ENCODE data around the gene POLR2F. TPM values are rescaled to one million over a fixed set of nuclear protein-coding genes. Genes with fewer than 3 reads are reported as not detected.
A peak's percentile ranks its signal among the peaks of the same experiment; 100 is the strongest.

POLR2F gene
- total RNA-seq, 2 donors from 2014 or later, result 43.8 to 119 TPM

GRCh38 chr22:37923927-37924326 lies 29.6 kb upstream of the POLR2F start:
- peaks cover 0 to 19% of the 10 kb centered on the region in 2 donors for H3K36me3 ChIP-seq (replicated peaks in 1 of 2; ENCODE audit: insufficient read depth in 1 of 2, low read depth in 2 of 2)
- WGBS, 2 donors, result 35 to 49% methylated on average over 4 of the region's 4 CpGs
- H3K27me3 ChIP-seq, result no peaks in the 10 kb centered on the region
- H3K4me3 ChIP-seq, result no peak overlapping the region
- DNase-seq, result peak in 3 of 4 donors; percentile 41 to 56 (median 41)
- H3K4me1 ChIP-seq, result peaks cover 43% of the 10 kb centered on the region
- no peak for TF ChIP-seq CTCF (IDR thresholded peaks at IDR 0.05)
- TF ChIP-seq POLR2A (IDR thresholded peaks at IDR 0.05), result no peak
- H3K27ac ChIP-seq, result peak overlapping the region; percentile 49 to 62 (median 54)
- H3K9me3 ChIP-seq, result no peaks in the 10 kb centered on the region
- intact Hi-C loops (cut with DNase I), result no loop called here
- peak; percentile 22 for ATAC-seq

- DNase-seq (peak; percentile 45 to 70 (median 55)), ATAC-seq (peak; percentile 26)
- TF ChIP-seq CTCF (IDR thresholded peaks at IDR 0.05) (no peak), POLR2A (IDR thresholded peaks at IDR 0.05) (no peak)
- Histone ChIP-seq H3K4me1 (peaks cover 49% of the 10 kb centered on the region), H3K36me3 (replicated peaks in 1 of 2; ENCODE audit: insufficient read depth in 1 of 2, low read depth in 2 of 2) (peaks cover 0 to 19% of the 10 kb centered on the region in 2 donors), H3K4me3 (no peak overlapping the region), H3K9me3 (no peaks in the 10 kb centered on the region), H3K27me3 (no peaks in the 10 kb centered on the region), H3K27ac (peak overlapping the region; percentile 49 to 62 (median 54))
- intact Hi-C loops (cut with DNase I), result no loop called here
- 45% methylated on average over 18 of the region's 18 CpGs; no CpG with 5 or more reads in 1 of the 2 donors for WGBS, 2 donors
These were observed 29.0 kb upstream of the POLR2F start for GRCh38 chr22:37924386-37925065.

- Histone ChIP-seq H3K9me3 (no peaks in the 10 kb centered on the region), H3K4me1 (peaks cover 57% of the 10 kb centered on the region), H3K27me3 (no peaks in the 10 kb centered on the region), H3K4me3 (no peak overlapping the region), H3K36me3 (replicated peaks in 1 of 2; ENCODE audit: insufficient read depth in 1 of 2, low read depth in 2 of 2) (peaks cover 0 to 19% of the 10 kb centered on the region in 2 donors), H3K27ac (peak overlapping the region in 3 of 4 donors; percentile 49 to 59 (median 50))
- no peak for DNase-seq
- WGBS, 2 donors, result 7 to 56% methylated on average over 2 to 3 of the region's 3 CpGs
- intact Hi-C loops (cut with DNase I), result no loop called here
- TF ChIP-seq POLR2A (IDR thresholded peaks at IDR 0.05) (no peak), CTCF (IDR thresholded peaks at IDR 0.05) (no peak)
- no peak for ATAC-seq
These were observed 28.2 kb upstream of the POLR2F start for GRCh38 chr22:37925330-37925729.

GRCh38 chr22:37925767-37926166 lies 27.7 kb upstream of the POLR2F start:
- Histone ChIP-seq H3K4me1 (peaks cover 61% of the 10 kb centered on the region), H3K36me3 (replicated peaks in 1 of 2; ENCODE audit: insufficient read depth in 1 of 2, low read depth in 2 of 2) (peaks cover 0 to 19% of the 10 kb centered on the region in 2 donors), H3K27ac (peak overlapping the region in 3 of 4 donors; percentile 49 to 59 (median 50)), H3K4me3 (no peak overlapping the region), H3K9me3 (no peaks in the 10 kb centered on the region), H3K27me3 (no peaks in the 10 kb centered on the region)
- WGBS, 2 donors, result 36 to 67% methylated on average over 6 to 7 of the region's 15 CpGs
- TF ChIP-seq POLR2A (IDR thresholded peaks at IDR 0.05), result no peak
- no peak for TF ChIP-seq CTCF (IDR thresholded peaks at IDR 0.05)
- intact Hi-C loops (cut with DNase I), result no loop called here
- no peak for ATAC-seq
- no peak for DNase-seq

- peak; percentile 28 for ATAC-seq
- Histone ChIP-seq H3K27me3 (no peaks in the 10 kb centered on the region), H3K4me3 (no peak overlapping the region), H3K9me3 (no peaks in the 10 kb centered on the region), H3K27ac (peak overlapping the region in 3 of 4 donors; percentile 49 to 59 (median 50)), H3K36me3 (replicated peaks in 1 of 2; ENCODE audit: insufficient read depth in 1 of 2, low read depth in 2 of 2) (peaks cover 0 to 19% of the 10 kb centered on the region in 2 donors), H3K4me1 (peaks cover 67% of the 10 kb centered on the region)
- intact Hi-C loops (cut with DNase I), result no loop called here
- TF ChIP-seq CTCF (IDR thresholded peaks at IDR 0.05), result no peak
- TF ChIP-seq POLR2A (IDR thresholded peaks at IDR 0.05), result peak in 1 of 3 donors; percentile 10
- 47 to 66% methylated on average over 5 to 7 of the region's 7 CpGs for WGBS, 2 donors
- DNase-seq, result peak; percentile 51 to 78 (median 60)
These were observed 27.1 kb upstream of the POLR2F start for GRCh38 chr22:37926358-37926757.

Data from body of pancreas (tissue), 4 donors.